Upper lobe of left lung (tissue), 4 donors: Measurements from ENCODE around the gene SACS.

Source experiments
- CTCF ChIP-seq, 6 experiments: fragments of 450-650 bp in 4 of 6; fragments of 200-600 bp in 2 of 6; sonication (generic) in 2 of 6; IDR thresholded peaks; one replicate each; pipeline ENCODE4 v1.5.1; 2016 to 2019; ENCODE audit warnings: antibody characterized with exemption in 6 of 6
- POLR2AphosphoS5 ChIP-seq, 2 donors: sonication (generic); formaldehyde crosslinking; IDR thresholded peaks; one replicate each; pipeline ENCODE4 v1.5.1; 2017; ENCODE audit warnings: antibody characterized with exemption in 2 of 2

GRCh38 chr13:23321535-23322241, 111.8 kb downstream of the SACS start:
- no peak for TF ChIP-seq CTCF (IDR thresholded peaks at IDR 0.05)
- no peak for TF ChIP-seq POLR2AphosphoS5 (IDR thresholded peaks at IDR 0.05)
